Measurements from ENCODE around the gene NAAA. TPM values are rescaled to one million over a fixed set of nuclear protein-coding genes. Genes with fewer than 3 reads are reported as not detected.

The NAAA gene
- total and polyA plus RNA-seq, 2 donors (not counting 1 experiment from before 2014, with no cell fraction given): 51.4 to 55.2 TPM

GRCh38 chr4:75950213-75950815 lies 9.5 kb upstream of the NAAA start:
- H4K20me1 ChIP-seq (ENCODE audit: control insufficient read depth, insufficient read depth, low read length, poor library complexity, severe bottlenecking): no peaks in the 10 kb centered on the region
- no peaks in the 10 kb centered on the region for H3K9me3 ChIP-seq (ENCODE audit: control extremely low read depth in 1 of 3, control insufficient read depth in 2 of 3, insufficient read depth in 1 of 3, low read length in 2 of 3)
- Mint-ChIP-seq H3K27ac (no peak overlapping the region), H3K4me3 (no peak overlapping the region), H3K4me1 (peaks cover 23% of the 10 kb centered on the region), H3K27me3 (no peaks in the 10 kb centered on the region), H3K9me3 (ENCODE audit: insufficient read depth) (no peaks in the 10 kb centered on the region)
- no peak for ATAC-seq (ENCODE audit: low read depth)
- intact Hi-C loops (cut with micrococcal nuclease): no loop called here
- no peak overlapping the region for H2AFZ ChIP-seq (ENCODE audit: insufficient read depth, low read depth, low read length, poor library complexity, severe bottlenecking)
- no peak overlapping the region for H3K9ac ChIP-seq (ENCODE audit: low read length)
- no peak overlapping the region for H3K27ac ChIP-seq (ENCODE audit: low read length in 2 of 2)
- H3K79me2 ChIP-seq (ENCODE audit: control insufficient read depth, insufficient read depth, low read length): no peaks in the 10 kb centered on the region
- DNase-seq: no peak
- ChIA-PET POLR2A (no interaction called here), CTCF (interaction anchor here (1.1 to 3.2 kb wide), 2 partner anchors 34 to 40 kb away, joined by 3 to 13 read pairs; partner anchors contain the start of gene SDAD1)
- TF ChIP-seq EZH2 (IDR thresholded peaks at IDR 0.05; ENCODE audit: borderline replicate concordance, insufficient read depth, low read depth, low read length, poor library complexity, severe bottlenecking): no peak
- no peak for TF ChIP-seq CTCF (IDR thresholded peaks at IDR 0.05)
- H3K4me3 ChIP-seq (ENCODE audit: control extremely low read depth in 1 of 5, extremely low read depth in 1 of 5, insufficient read depth in 1 of 5, low read depth in 2 of 5, low read length in 4 of 5): no peak overlapping the region
- no peak overlapping the region for H3K4me2 ChIP-seq (replicated peaks; ENCODE audit: low read depth, low read length, poor library complexity, severe bottlenecking)
- H3K27me3 ChIP-seq (replicated peaks in 1 of 4; ENCODE audit: control extremely low read depth in 1 of 4, control insufficient read depth in 3 of 4, insufficient read depth in 4 of 4, low read length in 3 of 4): no peaks in the 10 kb centered on the region
- H3K4me1 ChIP-seq (ENCODE audit: control insufficient read depth in 2 of 2, insufficient read depth in 2 of 2, low read length in 2 of 2): peaks cover 10 to 11% of the 10 kb centered on the region in 2 donors
- 100% methylated on average over 1 of the region's 3 CpGs for WGBS (ENCODE audit: insufficient coverage)
- peaks cover 8 to 53% of the 10 kb centered on the region in 2 experiments for H3K36me3 ChIP-seq (replicated peaks in 1 of 2; ENCODE audit: control extremely low read depth in 1 of 2, control insufficient read depth in 1 of 2, extremely low read depth in 1 of 2, insufficient read depth in 2 of 2, low read length in 1 of 2)

GRCh38 chr4:75948822-75949444 lies 8.1 kb upstream of the NAAA start:
- Histone ChIP-seq H3K79me2 (ENCODE audit: control insufficient read depth, insufficient read depth, low read length) (no peaks in the 10 kb centered on the region), H3K4me1 (ENCODE audit: control insufficient read depth in 2 of 2, insufficient read depth in 2 of 2, low read length in 2 of 2) (peaks cover 10 to 11% of the 10 kb centered on the region in 2 donors), H3K9me3 (ENCODE audit: control extremely low read depth in 1 of 3, control insufficient read depth in 2 of 3, insufficient read depth in 1 of 3, low read length in 2 of 3) (no peaks in the 10 kb centered on the region), H3K9ac (ENCODE audit: low read length) (no peak overlapping the region), H2AFZ (ENCODE audit: insufficient read depth, low read depth, low read length, poor library complexity, severe bottlenecking) (no peak overlapping the region), H3K4me2 (replicated peaks; ENCODE audit: low read depth, low read length, poor library complexity, severe bottlenecking) (peak overlapping the region; percentile 27), H4K20me1 (ENCODE audit: control insufficient read depth, insufficient read depth, low read length, poor library complexity, severe bottlenecking) (no peaks in the 10 kb centered on the region), H3K36me3 (replicated peaks in 1 of 2; ENCODE audit: control extremely low read depth in 1 of 2, control insufficient read depth in 1 of 2, extremely low read depth in 1 of 2, insufficient read depth in 2 of 2, low read length in 1 of 2) (peaks cover 8 to 45% of the 10 kb centered on the region in 2 experiments), H3K4me3 (ENCODE audit: control extremely low read depth in 1 of 5, extremely low read depth in 1 of 5, insufficient read depth in 1 of 5, low read depth in 2 of 5, low read length in 4 of 5) (no peak overlapping the region), H3K27ac (ENCODE audit: low read length in 2 of 2) (peak overlapping the region in 1 of 2 donors; percentile 9), H3K27me3 (replicated peaks in 1 of 4; ENCODE audit: control extremely low read depth in 1 of 4, control insufficient read depth in 3 of 4, insufficient read depth in 4 of 4, low read length in 3 of 4) (no peaks in the 10 kb centered on the region)
- ChIA-PET POLR2A (no interaction called here), CTCF (interaction anchor here (1.1 to 3.2 kb wide), 2 partner anchors 32 to 53 kb away, joined by 4 to 13 read pairs; no protein-coding TSS in a partner anchor)
- ATAC-seq (ENCODE audit: low read depth) (peak; percentile 39), DNase-seq (peak; percentile 49)
- intact Hi-C loops (cut with micrococcal nuclease): loop anchor here (10.0 kb wide), 1 partner anchor 314 kb away; the partner anchor contains the start of gene CDKL2
- Mint-ChIP-seq H3K9me3 (ENCODE audit: insufficient read depth) (no peaks in the 10 kb centered on the region), H3K4me3 (peak overlapping the region; percentile 35), H3K27me3 (no peaks in the 10 kb centered on the region), H3K4me1 (peaks cover 23% of the 10 kb centered on the region), H3K27ac (peak overlapping the region; percentile 74)
- WGBS (ENCODE audit: insufficient coverage): 50% methylated on average over 1 of the region's 5 CpGs
- TF ChIP-seq CTCF (IDR thresholded peaks at IDR 0.05): no peak
- TF ChIP-seq EZH2 (IDR thresholded peaks at IDR 0.05; ENCODE audit: borderline replicate concordance, insufficient read depth, low read depth, low read length, poor library complexity, severe bottlenecking): no peak
